HepG2 (cell line): ENCODE results near the gene ZNF79. TPM values are rescaled to one million over a fixed set of nuclear protein-coding genes. Genes with fewer than 3 reads are reported as not detected.
A peak's percentile ranks its signal among the peaks of the same experiment; 100 is the strongest.

ENCODE experiments used
- ARHGAP35 ChIP-seq: sonication (generic); formaldehyde crosslinking; IDR thresholded peaks from 2 replicates; pipeline ENCODE4 v1.9.0; 2022; ENCODE audit warnings: mild to moderate bottlenecking, inconsistent platforms, moderate library complexity, missing genetic modification reagents, borderline replicate concordance
- ATF1 ChIP-seq: IDR thresholded peaks from 2 replicates; pipeline ENCODE4 v1.6.1; 2016; ENCODE audit warnings: mild to moderate bottlenecking, control low read depth
- GATAD1 ChIP-seq: IDR thresholded peaks from 2 replicates; pipeline ENCODE4 v1.6.1; 2016; ENCODE audit warnings: missing genetic modification reagents, missing compliant biosample characterization
- HDAC1 ChIP-seq: sonication (generic); formaldehyde crosslinking; IDR thresholded peaks from 2 replicates; pipeline ENCODE4 v1.5.1; 2020; ENCODE audit warnings: mild to moderate bottlenecking, missing genetic modification reagents
- KDM5A ChIP-seq: fragments of 200-600 bp; sonication (generic); IDR thresholded peaks from 2 replicates; pipeline ENCODE4 v1.7.0; 2018; ENCODE audit warnings: antibody characterized with exemption, mild to moderate bottlenecking, low read length, borderline replicate concordance
- KDM5B ChIP-seq: sonication (generic); formaldehyde crosslinking; IDR thresholded peaks from 2 replicates; pipeline ENCODE4 v1.4.0; 2020; ENCODE audit warnings: missing genetic modification reagents, mild to moderate bottlenecking, borderline replicate concordance
- KLF16 ChIP-seq, 2 experiments: sonication (generic) in 1 of 2; formaldehyde crosslinking in 1 of 2; IDR thresholded peaks; 2 replicates each; pipeline versions ENCODE4 v1.6.1 to v1.8.0; 2016 to 2023; ENCODE audit warnings: missing genetic modification reagents in 2 of 2, missing compliant biosample characterization in 1 of 2
- LBX2 ChIP-seq: sonication (generic); formaldehyde crosslinking; IDR thresholded peaks from 2 replicates; pipeline ENCODE4 v1.5.0; 2020; ENCODE audit warnings: missing genetic modification reagents, mild to moderate bottlenecking, borderline replicate concordance
- MAZ ChIP-seq, 2 experiments: sonication (generic) in 1 of 2; formaldehyde crosslinking in 1 of 2; IDR thresholded peaks; 2 replicates each; pipeline versions ENCODE4 v1.5.0 to v1.6.1; 2012 to 2020; ENCODE audit warnings: low read depth in 2 of 2, mild to moderate bottlenecking in 2 of 2, borderline replicate concordance in 1 of 2, improper control_type of control experiment in 1 of 2, low read length in 1 of 2, missing genetic modification reagents in 1 of 2, moderate library complexity in 1 of 2
- NFKBIZ ChIP-seq: IDR thresholded peaks from 2 replicates; pipeline ENCODE4 v1.6.1; 2018; ENCODE audit warnings: missing genetic modification reagents, missing compliant biosample characterization
- PPARG ChIP-seq: conservative IDR thresholded peaks from 2 replicates; pipeline ENCODE4 v1.6.1; 2016; ENCODE audit warnings: missing biosample characterization, missing genetic modification reagents
- RNF219 ChIP-seq: sonication (generic); formaldehyde crosslinking; IDR thresholded peaks from 2 replicates; pipeline ENCODE4 v1.5.0; 2020; ENCODE audit warnings: mild to moderate bottlenecking, missing genetic modification reagents
- SKI ChIP-seq: fragments of 450-650 bp; IDR thresholded peaks from one replicate; pipeline ENCODE4 v1.6.1; 2018; ENCODE audit warnings: mild to moderate bottlenecking; ENCODE audit not compliant: partially characterized antibody
- SP140L ChIP-seq: sonication (generic); formaldehyde crosslinking; IDR thresholded peaks from 2 replicates; pipeline ENCODE4 v1.4.0; 2020; ENCODE audit warnings: missing genetic modification reagents, borderline replicate concordance
- XBP1 ChIP-seq: sonication (generic); formaldehyde crosslinking; IDR thresholded peaks from 2 replicates; pipeline ENCODE4 v1.5.0; 2020; ENCODE audit warnings: missing genetic modification reagents
- ZFP62 ChIP-seq: sonication (generic); formaldehyde crosslinking; IDR thresholded peaks from 2 replicates; pipeline ENCODE4 v1.4.0; 2020; ENCODE audit warnings: missing genetic modification reagents
- ZNF530 ChIP-seq: sonication (generic); formaldehyde crosslinking; IDR thresholded peaks from 2 replicates; pipeline ENCODE4 v1.5.0; 2020; ENCODE audit warnings: low read depth, mild to moderate bottlenecking, missing genetic modification reagents
- ZNF547 ChIP-seq: sonication (generic); formaldehyde crosslinking; IDR thresholded peaks from 2 replicates; pipeline ENCODE4 v1.5.1; 2020; ENCODE audit warnings: mild to moderate bottlenecking, missing genetic modification reagents
- ZNF569 ChIP-seq: sonication (generic); formaldehyde crosslinking; IDR thresholded peaks from 2 replicates; pipeline ENCODE4 v1.5.0; 2020; ENCODE audit warnings: mild to moderate bottlenecking, missing genetic modification reagents, moderate library complexity, borderline replicate concordance
- ZNF598 ChIP-seq: sonication (generic); formaldehyde crosslinking; IDR thresholded peaks from 2 replicates; pipeline ENCODE4 v1.5.1; 2020; ENCODE audit warnings: mild to moderate bottlenecking, missing genetic modification reagents, borderline replicate concordance
- ZNF703 ChIP-seq: sonication (generic); formaldehyde crosslinking; IDR thresholded peaks from 2 replicates; pipeline ENCODE4 v1.5.1; 2020; ENCODE audit warnings: missing genetic modification reagents, mild to moderate bottlenecking, moderate library complexity, borderline replicate concordance
- ZNF740 ChIP-seq: sonication (generic); formaldehyde crosslinking; IDR thresholded peaks from 2 replicates; pipeline ENCODE4 v1.4.0; 2020; ENCODE audit warnings: missing genetic modification reagents
- ZNF83 ChIP-seq: sonication (generic); formaldehyde crosslinking; IDR thresholded peaks from 2 replicates; pipeline ENCODE4 v1.4.0; 2020; ENCODE audit warnings: missing genetic modification reagents, mild to moderate bottlenecking, borderline replicate concordance
- polyA plus RNA-seq, 8 experiments: library from polyadenylated mRNA; depleted of rRNA in 3 of 8; stranded (reverse) in 7 of 8; unstranded in 1 of 8; fragments of >200 nt; fragmentation: Illumina TruSeq in 4 of 8; extraction: Trizol in 4 of 8; gene quantifications; 2 replicates each; pipeline versions ENCODE4 v1.2.1 to v1.2.3, GENCODE V29; 2011 to 2016; ENCODE audit warnings: low read depth in 4 of 8, missing spikeins in 1 of 8, mixed read lengths in 1 of 8; ENCODE audit not compliant: insufficient read depth in 1 of 8
- total RNA-seq, 5 experiments: library from RNA; depleted of rRNA; stranded (reverse); fragments of >200 nt; fragmentation: Illumina TruSeq; extraction: Trizol; gene quantifications; 2 replicates each; pipeline ENCODE4 v1.2.3, GENCODE V29; 2016; ENCODE audit warnings: low read depth in 1 of 5
- TF ChIP-seq, protein P1 (sequence below): sonication (generic); formaldehyde crosslinking; IDR thresholded peaks from 2 replicates; pipeline ENCODE4 v1.4.0; 2020; ENCODE audit warnings: missing genetic modification reagents
- TF ChIP-seq, protein P2 (sequence below): sonication (generic); formaldehyde crosslinking; IDR thresholded peaks from 2 replicates; pipeline ENCODE4 v1.4.0; 2020; ENCODE audit warnings: low read depth, mild to moderate bottlenecking, missing genetic modification reagents

The ZNF79 gene
- total and polyA plus RNA-seq, 2 of the 13 experiments (the other 11 are each of a cell fraction or from before 2014, with no cell fraction given), result 3.7 to 8.1 TPM

GRCh38 chr9:127390563-127390962 is 33.6 kb upstream of the ZNF79 start (continued):
- TF ChIP-seq HDAC1, result peak; percentile 88
- TF ChIP-seq ZNF547 (CRISPR knock-in tag), result no peak
- 0 out of 2 replicates have a peak, but pooled peaks have one; percentile 49 for TF ChIP-seq RNF219 (CRISPR knock-in tag)
- TF ChIP-seq ZNF530 (CRISPR knock-in tag), result no peak
- TF ChIP-seq ZNF703 (CRISPR knock-in tag), result no peak
- TF ChIP-seq ARHGAP35 (CRISPR knock-in tag), result no peak
- TF ChIP-seq GATAD1 (CRISPR knock-in tag), result peak; percentile 69
- no peak for TF ChIP-seq KDM5A
- no peak for TF ChIP-seq LBX2
- TF ChIP-seq SP140L (CRISPR knock-in tag), result no peak
- TF ChIP-seq KDM5B, result peak; percentile 55; the same call in 1 of the 2 replicates
- TF ChIP-seq ATF1 (CRISPR knock-in tag), result peak; percentile 83
- no peak for TF ChIP-seq ZNF83 (CRISPR knock-in tag)
- no peak for TF ChIP-seq ZNF598 (CRISPR knock-in tag)
- TF ChIP-seq, protein P1, sequence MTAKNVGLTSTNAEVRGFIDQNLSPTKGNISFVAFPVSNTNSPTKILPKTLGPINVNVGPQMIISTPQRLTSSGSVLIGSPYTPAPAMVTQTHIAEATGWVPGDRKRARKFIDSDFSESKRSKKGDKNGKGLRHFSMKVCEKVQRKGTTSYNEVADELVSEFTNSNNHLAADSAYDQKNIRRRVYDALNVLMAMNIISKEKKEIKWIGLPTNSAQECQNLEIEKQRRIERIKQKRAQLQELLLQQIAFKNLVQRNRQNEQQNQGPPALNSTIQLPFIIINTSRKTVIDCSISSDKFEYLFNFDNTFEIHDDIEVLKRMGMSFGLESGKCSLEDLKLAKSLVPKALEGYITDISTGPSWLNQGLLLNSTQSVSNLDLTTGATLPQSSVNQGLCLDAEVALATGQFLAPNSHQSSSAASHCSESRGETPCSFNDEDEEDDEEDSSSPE, result peak; percentile 44; the same call in 1 of the 2 replicates
- TF ChIP-seq, protein P2, sequence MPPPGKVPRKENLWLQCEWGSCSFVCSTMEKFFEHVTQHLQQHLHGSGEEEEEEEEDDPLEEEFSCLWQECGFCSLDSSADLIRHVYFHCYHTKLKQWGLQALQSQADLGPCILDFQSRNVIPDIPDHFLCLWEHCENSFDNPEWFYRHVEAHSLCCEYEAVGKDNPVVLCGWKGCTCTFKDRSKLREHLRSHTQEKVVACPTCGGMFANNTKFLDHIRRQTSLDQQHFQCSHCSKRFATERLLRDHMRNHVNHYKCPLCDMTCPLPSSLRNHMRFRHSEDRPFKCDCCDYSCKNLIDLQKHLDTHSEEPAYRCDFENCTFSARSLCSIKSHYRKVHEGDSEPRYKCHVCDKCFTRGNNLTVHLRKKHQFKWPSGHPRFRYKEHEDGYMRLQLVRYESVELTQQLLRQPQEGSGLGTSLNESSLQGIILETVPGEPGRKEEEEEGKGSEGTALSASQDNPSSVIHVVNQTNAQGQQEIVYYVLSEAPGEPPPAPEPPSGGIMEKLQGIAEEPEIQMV (CRISPR knock-in tag), result no peak
- no peak for TF ChIP-seq ZFP62 (CRISPR knock-in tag)
- TF ChIP-seq XBP1 (CRISPR knock-in tag), result no peak
- TF ChIP-seq ZNF569 (CRISPR knock-in tag), result no peak
- TF ChIP-seq PPARG, result peak; percentile 85
- TF ChIP-seq MAZ (IDR thresholded peaks at IDR 0.05; ENCODE audit: borderline replicate concordance, low read depth, low read length), result peak; percentile 86
- peak; percentile 67 for TF ChIP-seq MAZ (CRISPR knock-in tag; IDR thresholded peaks at IDR 0.05; ENCODE audit: low read depth)
- peak in 1 of 2 experiments; percentile 90; a peak in 2 of 4 replicates for TF ChIP-seq KLF16 (CRISPR knock-in tag; IDR thresholded peaks at IDR 0.05)
- peak; percentile 78; the same call in 1 of the 2 replicates for TF ChIP-seq NFKBIZ (CRISPR knock-in tag)
- TF ChIP-seq SKI, result no peak
- no peak for TF ChIP-seq ZNF740 (CRISPR knock-in tag)
